GM18907 (cell line): ENCODE data around the gene IL1RL2.

Source experiments
- ATAC-seq: cut with Tn5 transposase; IDR thresholded peaks from one replicate; pipeline ENCODE4 v1.9.1; 2021; ENCODE audit warnings: mild to moderate bottlenecking, moderate library complexity; ENCODE audit not compliant: unreplicated experiment

Gene IL1RL2

DNA sequence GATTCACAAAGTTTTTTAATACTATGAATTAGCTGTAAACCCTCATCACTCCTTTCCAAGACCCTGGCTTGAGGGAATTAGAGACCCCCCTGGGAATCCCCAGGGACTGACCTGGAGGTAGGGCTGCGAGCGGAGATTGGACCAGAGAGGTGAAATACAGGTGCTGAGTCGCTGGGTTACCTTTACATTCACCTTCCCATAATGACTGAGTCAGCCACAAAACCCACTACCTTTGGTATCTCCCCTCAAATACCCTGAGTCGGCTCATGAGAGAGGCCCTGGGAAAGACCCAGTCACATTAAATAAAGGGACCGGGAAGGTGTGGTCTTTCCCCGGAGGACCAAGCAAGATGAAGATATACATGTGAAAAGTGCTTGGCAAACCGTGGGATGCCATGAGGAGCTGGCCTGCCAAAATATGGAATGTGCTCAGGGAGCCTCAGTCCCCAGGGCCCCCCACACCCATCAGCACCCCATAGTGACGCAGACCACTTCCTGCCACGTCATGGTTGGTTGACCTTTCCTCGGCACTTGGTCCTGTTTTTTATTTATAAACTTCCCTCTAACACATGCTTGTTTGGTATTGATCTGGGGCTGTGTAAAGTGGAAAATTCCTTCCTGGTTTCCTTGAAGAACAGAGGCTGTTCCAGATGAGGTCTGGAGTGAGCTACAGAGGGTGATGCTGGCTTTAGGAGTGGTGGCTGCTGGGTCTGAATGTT, 51.4 kb downstream of the IL1RL2 start:
- ATAC-seq, result no peak

DNA sequence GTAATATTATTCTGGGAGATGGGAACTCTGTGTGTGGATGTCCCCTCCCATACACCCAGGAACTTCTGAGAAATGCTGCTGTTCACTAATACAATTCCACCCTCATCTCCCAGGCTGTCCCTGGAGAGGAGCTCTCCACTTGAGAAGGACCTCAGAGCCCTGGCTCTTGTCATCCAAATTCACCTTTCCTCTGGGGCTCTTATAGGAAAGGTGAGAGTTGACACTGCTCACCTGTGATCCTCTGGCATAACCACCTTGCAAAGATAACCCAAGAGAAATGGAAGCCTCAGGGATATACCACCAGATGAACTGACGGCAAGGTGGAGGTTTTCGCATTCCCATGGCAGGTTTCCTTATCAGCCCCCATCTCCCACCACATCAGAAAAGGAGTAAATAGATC, 52.0 kb downstream of the IL1RL2 start:
- ATAC-seq, result no peak

DNA sequence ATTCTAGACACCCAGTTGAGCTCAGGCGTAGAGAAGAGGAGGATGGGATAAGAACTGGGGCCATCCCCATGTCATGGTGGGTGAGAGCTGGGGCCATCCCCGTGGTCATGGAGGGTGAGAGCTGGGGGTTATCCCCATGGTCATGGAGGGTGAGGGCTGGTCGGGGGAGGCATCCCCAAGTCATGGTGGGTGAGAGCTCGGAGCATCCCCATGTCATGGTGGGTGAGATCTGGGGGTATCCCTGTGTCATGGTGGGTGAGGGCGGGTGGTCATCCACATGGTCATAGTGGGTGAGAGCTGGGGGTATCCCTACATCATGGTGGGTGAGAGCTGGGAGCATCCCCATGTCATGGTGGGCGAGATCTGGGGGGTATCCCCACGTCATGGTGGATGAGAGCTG, 52.5 kb downstream of the IL1RL2 start:
- ATAC-seq, result no peak

DNA sequence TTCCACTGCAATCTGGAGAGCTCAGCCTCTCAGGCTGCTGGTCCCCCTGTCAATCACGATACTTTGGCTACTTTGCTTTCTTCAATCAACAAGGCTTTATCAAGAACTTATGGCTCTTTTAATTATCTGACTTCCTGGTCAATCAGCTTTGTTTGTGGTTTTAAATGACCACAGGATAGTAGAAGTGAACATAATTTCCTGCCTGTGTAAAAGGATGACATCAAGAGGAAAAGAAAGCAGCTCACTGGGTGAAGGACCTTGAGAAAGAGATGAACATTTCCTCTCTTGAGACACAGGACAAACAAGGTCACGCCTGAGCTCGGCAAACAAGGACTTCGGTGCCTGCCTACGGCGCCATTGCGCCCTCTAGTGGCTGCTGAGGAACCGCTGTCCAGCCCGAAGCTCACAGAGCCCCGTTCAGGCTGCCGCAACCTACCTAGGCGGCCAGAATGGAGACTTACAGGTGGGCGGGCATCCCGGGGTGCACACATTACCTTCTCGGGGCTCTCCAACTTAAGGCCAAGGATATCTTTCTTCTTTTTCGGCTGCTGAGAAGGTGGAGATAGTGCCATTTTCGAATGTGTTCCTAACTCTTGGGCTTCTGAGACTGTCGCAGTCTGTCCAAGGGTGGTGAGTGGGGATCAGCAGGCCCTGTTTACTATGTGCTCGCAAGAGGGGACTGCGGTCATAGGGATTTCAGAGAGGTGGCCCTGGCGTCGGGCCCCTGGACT, 54.0 kb downstream of the IL1RL2 start:
- ATAC-seq, result peak; percentile 96

DNA sequence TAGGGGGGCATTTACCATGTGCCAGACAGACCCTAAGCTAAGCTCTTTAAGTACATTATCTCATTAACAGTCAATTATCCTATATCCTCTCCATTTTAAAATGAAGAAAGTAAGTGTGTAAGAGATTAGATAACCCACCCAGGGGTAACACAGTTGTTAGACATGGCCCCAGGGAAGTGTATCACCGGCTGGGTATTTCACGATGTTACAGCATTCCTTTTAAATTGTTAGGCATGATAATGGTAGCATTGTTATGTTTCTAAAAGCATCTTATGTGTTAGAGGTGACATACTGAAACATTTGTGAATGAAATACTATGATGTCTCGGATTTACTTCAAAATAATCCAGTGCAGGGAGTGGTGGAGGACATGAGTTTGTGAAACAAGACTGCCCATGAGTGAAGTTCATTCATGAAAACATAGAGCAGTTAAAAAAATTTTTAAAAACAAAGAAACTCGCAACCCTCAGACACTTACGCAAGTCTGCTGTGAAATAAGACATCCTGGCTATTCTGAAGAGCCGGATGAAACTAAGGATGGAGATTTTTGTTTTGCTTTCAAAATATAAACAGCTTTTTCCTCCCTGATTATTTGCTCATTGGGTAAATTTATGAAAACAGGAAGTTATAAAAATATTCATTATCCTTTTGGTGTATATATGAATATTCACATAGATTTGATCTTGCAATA, 54.9 kb downstream of the IL1RL2 start:
- ATAC-seq, result no peak

DNA sequence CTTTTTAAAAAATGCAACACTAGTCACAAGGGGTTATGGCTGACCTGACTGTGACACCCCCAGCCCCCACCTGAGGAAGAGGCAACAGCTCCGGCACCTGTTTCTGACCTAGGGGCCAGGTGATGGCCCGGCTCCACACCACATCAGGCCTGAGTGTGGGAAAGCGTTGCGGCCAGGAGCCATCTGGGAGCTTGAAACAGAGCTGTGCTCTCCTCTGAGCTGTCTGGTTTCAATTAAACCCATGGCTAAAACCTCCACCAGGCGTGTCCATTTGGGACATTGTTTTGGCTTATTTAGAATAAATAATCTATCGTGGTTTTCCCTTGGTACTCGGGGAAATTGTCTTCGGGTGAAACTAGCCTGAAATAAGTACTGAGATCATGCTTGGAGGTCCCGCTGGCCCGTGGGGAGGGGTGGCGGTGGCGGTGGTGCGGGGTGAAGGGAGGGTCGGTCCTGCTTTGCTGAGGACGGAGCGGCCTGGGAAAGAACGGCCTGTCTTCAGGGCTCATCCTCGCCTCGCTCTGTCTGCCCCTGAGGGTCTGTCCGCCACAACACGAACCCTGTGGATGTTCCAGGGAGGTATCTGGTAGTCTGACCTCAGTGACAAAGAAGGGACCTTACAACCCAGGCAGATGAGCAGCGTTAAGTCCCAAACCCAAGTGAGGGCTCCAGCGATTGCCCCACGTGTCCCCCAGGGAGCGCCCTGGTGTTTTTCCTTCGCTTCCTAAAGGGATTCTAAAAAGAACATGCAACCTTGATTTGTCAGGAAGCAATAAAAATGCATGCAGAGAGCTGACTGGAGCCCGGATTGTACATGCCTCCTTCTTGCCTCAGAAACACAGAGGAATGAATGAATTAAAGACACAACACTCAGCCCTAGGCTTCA, 58.7 kb downstream of the IL1RL2 start:
- no peak for ATAC-seq

DNA sequence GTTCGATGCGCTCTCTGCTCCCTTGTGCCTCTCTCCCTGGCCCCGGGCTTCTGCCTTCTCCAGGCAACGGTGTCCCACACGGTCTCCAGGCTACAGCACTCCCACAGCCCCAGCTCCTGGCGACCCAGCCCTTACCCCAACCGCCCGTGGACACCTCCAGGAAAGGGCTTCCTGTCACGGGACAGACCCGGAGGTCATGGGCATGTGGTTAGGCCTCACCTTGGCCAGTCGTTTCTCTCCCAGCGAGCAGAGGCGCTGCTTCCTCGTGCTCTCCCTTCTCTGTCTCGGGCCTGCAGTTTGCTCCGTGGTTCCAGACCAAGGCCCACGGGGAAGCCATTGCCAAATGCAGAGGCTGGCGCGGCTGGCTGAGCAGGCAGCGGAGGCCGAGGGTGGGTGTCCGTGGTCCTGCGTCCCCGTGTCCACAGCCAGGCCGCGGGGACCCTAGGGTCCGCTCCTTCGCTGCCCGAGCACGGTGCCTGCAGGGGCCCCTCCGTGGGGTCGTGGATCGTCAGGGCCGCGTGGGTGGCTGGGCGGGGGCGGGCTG, 63.5 kb downstream of the IL1RL2 start:
- ATAC-seq, result no peak

DNA sequence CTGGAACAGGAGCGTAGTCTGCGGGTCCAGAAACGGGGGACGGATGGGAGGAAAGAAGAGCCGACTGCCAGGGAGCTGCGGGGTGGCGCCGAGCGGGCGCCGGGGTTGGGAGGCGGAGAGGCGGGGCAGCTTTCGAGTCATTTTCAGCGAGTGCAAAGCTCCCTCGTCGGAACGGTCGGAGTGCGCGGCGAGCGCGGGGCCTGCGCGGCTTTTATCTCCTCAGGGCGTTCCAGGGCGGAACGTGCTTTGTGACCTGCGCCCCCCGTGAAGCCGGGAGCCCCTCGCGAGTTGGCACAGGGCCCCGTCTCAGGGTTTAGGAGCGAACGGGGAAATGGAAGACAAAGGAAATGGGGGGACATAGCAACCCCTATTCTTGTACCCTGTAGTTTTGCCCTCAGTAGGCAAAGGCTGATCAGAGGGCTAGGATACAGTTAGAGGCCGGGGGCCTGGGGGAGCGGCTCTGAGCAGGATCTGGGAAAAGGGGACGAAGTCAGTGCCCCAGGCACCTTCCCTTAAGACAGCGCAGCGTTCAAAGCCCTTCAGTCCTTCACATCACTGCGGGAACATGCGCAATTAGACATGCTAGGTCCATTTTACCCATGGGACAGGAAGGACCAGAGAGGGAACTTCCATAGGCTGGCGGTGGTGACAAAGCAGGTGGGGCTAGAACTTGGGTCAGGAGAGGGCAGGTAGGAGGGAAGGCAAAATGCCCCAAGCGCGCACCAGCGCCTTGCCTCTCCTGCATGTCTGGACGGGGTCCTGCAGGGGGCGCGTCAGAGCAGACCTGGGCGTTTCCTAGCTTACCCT, 64.4 kb downstream of the IL1RL2 start:
- ATAC-seq, result peak; percentile 76

DNA sequence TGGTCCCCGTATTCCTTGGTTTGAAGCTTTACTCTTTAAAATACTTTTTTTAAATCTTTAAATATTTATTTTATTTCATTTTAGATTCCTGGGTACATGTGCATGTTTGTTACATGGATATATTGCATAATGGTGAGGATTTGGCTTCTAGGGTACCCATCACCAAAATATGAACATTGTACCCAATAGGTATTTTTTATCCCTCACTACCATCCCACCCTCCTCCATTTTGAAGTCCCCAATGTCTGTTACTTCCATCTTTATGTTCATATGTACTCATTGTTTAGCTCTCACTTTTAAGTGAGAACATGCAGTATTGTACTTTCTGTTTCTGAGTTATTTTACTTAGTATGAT, 65.0 kb downstream of the IL1RL2 start:
- no peak for ATAC-seq

DNA sequence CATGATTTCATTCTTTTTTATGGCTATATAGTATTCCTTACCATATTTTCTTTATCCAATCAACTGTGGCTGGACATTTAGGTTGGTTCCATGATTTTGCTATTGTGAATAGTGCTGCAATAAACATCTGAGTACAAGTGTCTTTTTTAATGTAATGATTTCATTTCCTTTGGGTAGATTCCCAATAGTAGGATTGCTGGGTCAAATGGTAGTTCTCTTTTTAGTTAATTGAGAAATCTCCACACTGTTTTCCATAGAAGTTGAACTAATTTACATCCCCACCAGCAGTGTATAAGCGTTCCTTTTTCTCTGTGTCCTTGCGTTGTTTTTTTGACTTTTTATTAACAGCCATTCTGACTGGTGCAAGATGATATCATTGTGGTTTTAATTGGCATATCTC, 65.4 kb downstream of the IL1RL2 start:
- no peak for ATAC-seq

DNA sequence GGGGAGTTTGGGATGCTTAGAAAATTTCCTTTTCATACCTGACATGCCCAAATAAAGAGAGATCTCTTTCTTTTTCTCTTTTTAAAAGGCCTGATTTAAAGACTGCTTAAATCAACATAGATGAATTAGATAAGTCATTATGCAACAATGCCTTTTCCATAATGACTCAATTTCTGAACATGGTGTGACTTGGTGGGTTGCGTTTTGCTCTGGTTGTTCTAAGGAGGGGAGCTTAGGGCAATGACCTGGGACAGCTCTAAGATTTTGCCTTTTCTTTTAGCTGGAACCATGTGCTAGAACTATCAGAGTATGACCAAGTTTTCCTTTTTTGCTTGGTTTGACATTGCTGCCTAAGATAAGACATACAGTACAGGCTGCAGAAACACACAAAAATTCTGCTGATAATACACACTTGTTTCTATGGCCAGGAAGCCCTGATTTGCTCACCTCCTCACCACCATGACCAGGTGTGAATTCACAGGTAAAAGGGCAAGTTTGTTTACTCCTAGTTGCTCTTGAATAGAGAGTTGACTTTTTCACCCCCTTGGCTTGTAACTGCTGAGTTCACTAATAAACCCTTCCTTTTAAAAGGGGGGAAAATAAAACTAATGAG, 66.4 kb downstream of the IL1RL2 start:
- no peak for ATAC-seq

DNA sequence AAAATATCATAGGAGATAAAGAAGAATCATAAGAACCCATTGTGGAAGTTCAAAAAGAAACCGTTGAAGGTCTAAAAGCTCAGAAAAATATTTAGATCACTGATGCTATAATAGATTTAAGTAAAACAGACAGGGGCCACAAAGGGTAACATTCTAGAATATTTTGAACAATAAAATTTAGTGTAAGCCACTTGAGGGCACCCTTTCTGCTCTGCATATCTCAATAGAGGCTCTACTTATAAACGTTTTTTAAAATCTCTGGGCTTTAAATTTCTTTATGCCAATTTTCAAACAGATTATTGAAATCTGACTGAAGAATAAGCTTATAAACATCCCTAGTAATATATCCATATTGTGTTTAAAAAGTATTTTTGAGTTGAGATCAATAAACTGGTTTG, 66.9 kb downstream of the IL1RL2 start:
- no peak for ATAC-seq

DNA sequence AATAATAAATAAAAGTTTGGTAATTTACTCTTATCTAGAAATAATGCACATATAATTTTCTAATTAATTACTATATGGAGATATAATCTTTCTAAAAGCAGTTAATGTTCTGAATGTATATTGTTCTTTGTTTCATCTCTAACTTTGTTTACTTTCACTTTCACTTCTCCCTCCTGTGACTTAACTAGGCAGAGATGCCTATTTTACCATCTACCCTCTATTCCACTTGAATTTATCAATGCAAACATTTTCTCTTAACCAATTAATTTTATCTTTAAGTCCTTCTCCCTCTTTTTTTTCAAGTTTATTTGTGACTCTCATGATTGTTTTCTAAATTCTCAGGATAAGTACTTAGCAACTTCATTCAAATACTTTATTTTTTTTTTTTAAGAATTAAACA, 69.5 kb downstream of the IL1RL2 start:
- no peak for ATAC-seq

DNA sequence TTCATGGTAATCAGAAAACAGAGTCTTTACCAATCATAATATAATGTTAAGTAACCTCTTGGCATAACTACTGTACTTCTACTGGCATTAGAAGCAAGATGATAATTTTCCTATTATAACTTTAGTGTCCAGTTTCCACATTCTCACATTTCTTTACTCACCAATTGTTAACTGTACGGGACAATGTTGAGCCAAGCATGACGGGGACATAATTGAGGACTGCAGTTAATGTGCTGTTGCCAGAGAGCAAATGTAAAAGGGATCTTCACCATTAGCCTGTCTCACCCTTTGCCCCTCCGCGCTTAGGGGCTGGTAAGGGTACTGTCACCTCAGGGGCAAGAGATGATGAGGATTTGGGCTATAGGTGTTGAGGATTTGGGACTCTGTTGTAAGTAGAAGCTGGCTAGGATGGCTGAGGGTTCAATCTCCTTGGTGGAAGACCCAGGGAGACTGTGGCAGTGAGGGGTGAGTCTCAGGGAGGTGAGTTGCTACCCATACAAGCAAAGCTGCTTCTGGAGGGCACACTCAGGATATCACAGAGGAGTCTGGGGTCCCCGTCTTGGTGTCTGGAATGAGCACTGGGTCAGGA, 70.1 kb downstream of the IL1RL2 start:
- ATAC-seq, result no peak

DNA sequence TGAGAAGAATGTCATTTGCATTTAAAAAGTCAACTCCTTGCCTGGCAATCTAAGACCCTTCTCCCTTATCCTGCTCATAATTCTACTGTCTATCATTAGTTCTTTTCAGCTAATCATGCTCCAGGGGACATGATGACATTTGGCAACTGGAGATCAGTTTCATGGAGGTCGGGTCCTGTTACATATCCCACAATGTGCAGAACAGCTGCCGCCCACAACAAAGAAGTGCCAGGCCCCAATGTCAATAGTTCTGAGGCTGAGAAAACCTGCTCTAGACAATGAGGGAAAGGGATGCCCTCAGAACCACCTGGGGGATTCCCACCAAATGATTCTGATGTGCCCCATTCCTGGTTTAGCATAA, 71.2 kb downstream of the IL1RL2 start:
- ATAC-seq, result no peak

DNA sequence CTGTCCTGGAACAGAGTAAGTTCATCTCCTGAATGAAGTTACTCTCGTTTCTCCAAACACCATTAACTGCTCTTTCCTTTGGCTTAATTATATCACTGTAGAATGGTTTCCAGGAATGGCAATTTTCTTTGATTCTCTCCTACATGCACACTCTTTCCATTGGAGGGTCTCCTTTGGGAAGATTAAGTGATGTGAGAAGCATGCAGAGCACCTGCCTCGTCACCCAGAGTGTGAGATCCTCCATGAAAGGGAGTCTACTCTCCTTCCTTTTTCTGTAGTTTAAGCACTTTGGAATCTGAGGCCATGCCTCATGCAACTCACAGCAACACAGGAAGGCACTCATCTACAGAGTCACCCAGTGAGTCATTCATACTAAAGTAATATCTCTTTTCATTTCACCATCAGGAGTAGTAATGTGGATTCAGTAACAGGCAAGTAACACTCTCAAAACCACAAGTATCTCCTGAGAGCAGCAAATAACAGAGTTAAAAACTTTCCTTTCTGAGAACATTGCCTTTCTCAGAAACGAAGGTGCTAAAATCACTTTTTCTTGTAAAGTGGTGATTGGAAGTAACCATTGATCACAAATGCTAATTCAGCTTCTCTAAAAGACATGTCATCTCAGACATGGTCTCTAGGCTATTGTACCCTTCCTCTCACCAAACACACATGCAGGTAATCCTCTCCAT, 71.7 kb downstream of the IL1RL2 start:
- ATAC-seq, result no peak

DNA sequence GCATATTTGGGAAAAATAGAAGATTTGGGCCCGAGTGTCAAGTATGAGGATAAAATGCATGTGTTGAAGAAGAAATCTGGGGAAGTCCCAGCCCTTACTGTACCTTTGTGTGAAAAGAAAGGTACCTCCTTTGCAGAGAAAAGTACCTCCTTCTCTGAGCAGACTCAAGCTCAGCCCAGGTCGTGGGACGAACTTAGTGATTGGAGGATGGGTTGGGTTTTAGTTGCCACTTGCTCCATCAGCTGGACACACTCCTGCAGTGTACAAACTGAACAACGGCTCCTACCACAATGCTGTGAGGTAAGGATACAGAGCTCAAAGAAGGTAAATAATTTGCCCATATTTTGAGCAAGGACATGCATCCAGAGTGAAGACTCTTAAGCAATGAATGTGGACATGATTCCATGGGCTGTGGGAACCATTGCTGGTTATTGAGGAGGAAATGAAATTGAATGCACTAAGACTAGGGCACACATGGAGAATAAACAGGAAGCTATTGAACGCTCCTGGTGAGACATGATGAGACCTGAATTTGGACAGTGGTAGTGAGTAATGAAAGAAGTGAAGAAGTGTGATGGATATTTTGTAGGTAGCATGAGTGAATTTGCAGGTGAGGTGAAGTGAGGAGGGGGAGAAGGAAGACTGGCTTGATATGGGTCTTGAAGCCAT, 74.8 kb downstream of the IL1RL2 start:
- no peak for ATAC-seq
